ENCODE measurements around the gene MRPL40.
A peak's percentile ranks its signal among the peaks of the same experiment; 100 is the strongest.

The MRPL40 gene

GRCh38 chr22:19472233-19472632 is 39.9 kb downstream of the MRPL40 start:
- TF ChIP-seq, protein P1, sequence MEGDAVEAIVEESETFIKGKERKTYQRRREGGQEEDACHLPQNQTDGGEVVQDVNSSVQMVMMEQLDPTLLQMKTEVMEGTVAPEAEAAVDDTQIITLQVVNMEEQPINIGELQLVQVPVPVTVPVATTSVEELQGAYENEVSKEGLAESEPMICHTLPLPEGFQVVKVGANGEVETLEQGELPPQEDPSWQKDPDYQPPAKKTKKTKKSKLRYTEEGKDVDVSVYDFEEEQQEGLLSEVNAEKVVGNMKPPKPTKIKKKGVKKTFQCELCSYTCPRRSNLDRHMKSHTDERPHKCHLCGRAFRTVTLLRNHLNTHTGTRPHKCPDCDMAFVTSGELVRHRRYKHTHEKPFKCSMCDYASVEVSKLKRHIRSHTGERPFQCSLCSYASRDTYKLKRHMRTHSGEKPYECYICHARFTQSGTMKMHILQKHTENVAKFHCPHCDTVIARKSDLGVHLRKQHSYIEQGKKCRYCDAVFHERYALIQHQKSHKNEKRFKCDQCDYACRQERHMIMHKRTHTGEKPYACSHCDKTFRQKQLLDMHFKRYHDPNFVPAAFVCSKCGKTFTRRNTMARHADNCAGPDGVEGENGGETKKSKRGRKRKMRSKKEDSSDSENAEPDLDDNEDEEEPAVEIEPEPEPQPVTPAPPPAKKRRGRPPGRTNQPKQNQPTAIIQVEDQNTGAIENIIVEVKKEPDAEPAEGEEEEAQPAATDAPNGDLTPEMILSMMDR (IDR thresholded peaks at IDR 0.05; ENCODE audit: low read depth, low read length), result no peak
- no peak overlapping the region for H3K4me3 ChIP-seq (ENCODE audit: low read depth, low read length)
- no peak for DNase-seq (ENCODE audit: low read depth, low spot score)
- in situ Hi-C loops (cut with HindIII; ENCODE audit: low sequenced_read_pairs), result no loop called here

DNA sequence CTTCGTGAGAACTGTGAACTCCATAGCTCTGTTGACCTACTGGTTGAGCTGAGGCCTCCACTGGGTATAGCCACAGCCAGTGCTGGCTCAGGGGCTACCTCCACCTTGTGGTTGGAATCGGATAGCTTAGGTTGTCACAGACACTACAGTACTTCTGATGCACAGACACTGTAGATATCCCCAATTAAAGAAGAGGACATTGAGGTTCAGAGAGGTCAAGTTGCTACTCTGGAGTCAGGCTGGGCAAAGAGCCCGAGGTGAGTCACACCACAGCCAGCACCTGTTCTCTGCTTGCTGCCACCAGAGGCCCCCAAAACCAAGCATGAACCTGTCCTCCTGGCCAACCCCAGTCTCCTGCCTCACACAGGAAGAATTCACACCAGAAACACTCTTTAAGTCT is 41.2 kb downstream of the MRPL40 start:
- TF ChIP-seq, protein P1 (IDR thresholded peaks at IDR 0.05; ENCODE audit: low read depth, low read length), result peak; percentile 18
- no peak overlapping the region for H3K4me3 ChIP-seq (ENCODE audit: low read depth, low read length)
- in situ Hi-C loops (cut with HindIII; ENCODE audit: low sequenced_read_pairs), result no loop called here
- DNase-seq (ENCODE audit: low read depth, low spot score), result no peak

GRCh38 chr22:19476023-19476422 is 43.7 kb downstream of the MRPL40 start:
- in situ Hi-C loops (cut with HindIII; ENCODE audit: low sequenced_read_pairs), result no loop called here
- no peak overlapping the region for H3K4me3 ChIP-seq (ENCODE audit: low read depth, low read length)
- TF ChIP-seq, protein P1 (IDR thresholded peaks at IDR 0.05; ENCODE audit: low read depth, low read length), result no peak
- no peak for DNase-seq (ENCODE audit: low read depth, low spot score)

- DNase-seq (ENCODE audit: low read depth, low spot score), result peak; percentile 21
- TF ChIP-seq, protein P1 (IDR thresholded peaks at IDR 0.05; ENCODE audit: low read depth, low read length), result peak; percentile 17
- in situ Hi-C loops (cut with HindIII; ENCODE audit: low sequenced_read_pairs), result no loop called here
- H3K4me3 ChIP-seq (ENCODE audit: low read depth, low read length), result peak overlapping the region; percentile 94
Measured at GRCh38 chr22:19477321-19478044, 45.1 kb downstream of the MRPL40 start.

- peak overlapping the region; percentile 94 for H3K4me3 ChIP-seq (ENCODE audit: low read depth, low read length)
- in situ Hi-C loops (cut with HindIII; ENCODE audit: low sequenced_read_pairs), result no loop called here
- TF ChIP-seq, protein P1 (IDR thresholded peaks at IDR 0.05; ENCODE audit: low read depth, low read length), result no peak
- peak; percentile 12 for DNase-seq (ENCODE audit: low read depth, low spot score)
Measured at GRCh38 chr22:19478045-19478900, 45.9 kb downstream of the MRPL40 start.

DNA sequence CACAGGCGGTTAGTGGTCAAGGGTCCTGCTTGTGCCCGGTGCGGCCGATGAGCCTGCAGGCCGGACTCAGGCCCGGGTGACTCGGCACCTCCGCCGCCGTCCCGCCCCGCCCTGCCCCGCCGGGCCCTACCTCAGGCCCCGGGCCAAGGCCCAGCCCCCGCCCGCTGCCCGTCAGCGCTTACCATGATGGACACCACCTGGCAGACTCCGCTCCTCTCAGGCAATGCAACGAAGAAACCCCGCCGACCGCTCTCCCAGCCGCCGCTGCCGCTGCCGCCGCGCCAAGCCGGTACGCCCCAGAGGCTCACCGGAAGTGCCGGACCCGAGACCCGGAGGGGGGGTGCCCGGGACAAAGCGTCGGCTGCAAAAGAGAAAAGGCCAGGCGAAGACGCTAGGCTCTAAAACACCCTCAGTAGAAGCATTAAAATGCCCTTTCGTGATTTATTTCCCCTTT is 46.6 kb downstream of the MRPL40 start, which contains the start of gene UFD1:
Gene UFD1, minus strand, starts transcription at position 293 of the 454 bp plus-strand sequence. Its CDS starts 108 bp downstream, at position 185.
- TF ChIP-seq, protein P1 (IDR thresholded peaks at IDR 0.05; ENCODE audit: low read depth, low read length), result no peak
- peak within 1 kb of the TSS; percentile 94 for H3K4me3 ChIP-seq (ENCODE audit: low read depth, low read length)
- in situ Hi-C loops (cut with HindIII; ENCODE audit: low sequenced_read_pairs), result no loop called here
- DNase-seq (ENCODE audit: low read depth, low spot score), result no peak
